GM18870 (cell line): ENCODE data around the gene ISL1.

ENCODE experiments used
- ATAC-seq: cut with Tn5 transposase; IDR thresholded peaks from one replicate; pipeline ENCODE4 v1.9.1; 2021; ENCODE audit warnings: moderate library complexity; ENCODE audit not compliant: unreplicated experiment

ISL1 gene

GRCh38 chr5:51383131-51384121 is at the start of gene ISL1:
ISL1 (plus strand) TSS chr5:51383448; CDS start chr5:51383672, 224 bp downstream.
- ATAC-seq: no peak

DNA sequence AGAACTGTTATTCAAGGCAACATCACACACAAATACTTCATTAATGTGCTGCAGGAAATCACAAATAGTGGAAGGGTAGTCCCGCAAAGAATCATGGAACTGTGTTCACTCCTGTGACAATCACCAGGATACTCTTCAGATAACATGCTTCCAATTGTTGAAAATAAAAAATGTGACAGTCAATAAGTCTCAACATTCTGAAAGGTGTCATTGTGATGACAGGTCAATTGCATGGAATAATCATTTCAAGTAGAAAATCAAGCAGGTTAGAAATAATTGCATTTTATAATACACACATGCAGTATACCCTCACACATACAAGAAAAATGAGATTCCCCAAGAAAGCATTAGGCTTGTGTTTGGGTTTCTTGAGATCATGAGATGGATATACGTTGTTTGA is 46.4 kb upstream of the ISL1 start:
- no peak for ATAC-seq

- no peak for ATAC-seq
These were observed 38.1 kb upstream of the ISL1 start for GRCh38 chr5:51345106-51345505.

DNA sequence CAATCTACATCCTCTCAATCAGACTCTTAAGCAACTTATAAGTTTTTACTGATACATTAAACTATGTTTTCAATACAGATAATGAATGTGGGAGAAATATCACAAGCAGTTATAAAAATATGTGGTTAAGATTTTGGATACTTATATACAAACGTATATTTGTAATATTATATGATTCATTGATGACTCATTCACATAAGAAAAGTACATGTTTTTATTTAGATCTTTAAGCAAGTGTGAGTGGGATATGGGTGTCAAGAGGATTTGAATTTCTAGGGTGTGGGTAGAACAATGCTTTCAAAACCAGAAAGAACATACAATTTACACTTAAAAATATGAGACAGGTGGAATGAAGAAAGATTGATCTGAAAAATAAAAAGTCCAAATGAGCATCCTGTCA is 36.1 kb upstream of the ISL1 start:
- ATAC-seq: no peak

GRCh38 chr5:51347704-51348103 is 35.5 kb upstream of the ISL1 start:
- ATAC-seq: no peak

GRCh38 chr5:51371052-51371451 is 12.2 kb upstream of the ISL1 start:
- ATAC-seq: no peak

- ATAC-seq: no peak
These were observed 9.2 kb upstream of the ISL1 start for GRCh38 chr5:51373880-51374523.

GRCh38 chr5:51375084-51375483 is 8.2 kb upstream of the ISL1 start:
- no peak for ATAC-seq

DNA sequence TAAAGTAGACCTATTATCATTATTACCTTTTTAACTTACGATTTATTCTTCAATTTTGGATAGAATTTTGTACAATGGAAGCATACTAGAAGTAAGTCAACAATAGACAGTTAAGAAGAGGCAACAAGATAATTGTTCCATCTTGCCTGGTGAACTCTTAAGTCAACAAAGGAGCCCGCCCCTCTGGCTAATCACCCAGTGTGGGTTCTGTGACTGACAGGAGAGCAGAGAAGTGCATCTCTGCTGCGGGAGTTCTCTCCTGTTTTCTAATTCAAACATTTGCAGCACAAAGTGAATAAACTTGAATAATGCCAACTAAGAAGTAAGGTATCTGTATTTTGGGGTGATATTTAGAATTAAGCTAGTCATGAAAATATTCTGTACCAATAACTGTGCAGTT is 6.7 kb upstream of the ISL1 start:
- no peak for ATAC-seq

- ATAC-seq: no peak
These were observed 5.8 kb upstream of the ISL1 start for GRCh38 chr5:51377151-51378060.

DNA sequence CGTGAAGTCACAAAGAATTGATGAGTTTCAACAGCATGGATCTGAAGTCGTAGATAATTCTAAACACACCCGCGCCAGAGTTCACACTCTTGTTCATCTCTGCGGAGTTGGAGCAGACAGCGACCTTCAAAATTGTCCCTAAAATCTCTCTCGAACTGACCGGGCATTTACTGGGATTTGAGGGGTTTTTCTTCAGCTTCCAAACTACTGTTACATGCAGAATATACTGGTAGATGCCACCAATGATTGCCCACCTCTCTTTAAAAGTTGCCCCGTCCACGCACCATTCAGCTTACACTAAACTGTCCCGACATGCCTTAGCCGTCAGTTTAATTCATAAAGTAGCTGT is 5.2 kb upstream of the ISL1 start:
- ATAC-seq: no peak

DNA sequence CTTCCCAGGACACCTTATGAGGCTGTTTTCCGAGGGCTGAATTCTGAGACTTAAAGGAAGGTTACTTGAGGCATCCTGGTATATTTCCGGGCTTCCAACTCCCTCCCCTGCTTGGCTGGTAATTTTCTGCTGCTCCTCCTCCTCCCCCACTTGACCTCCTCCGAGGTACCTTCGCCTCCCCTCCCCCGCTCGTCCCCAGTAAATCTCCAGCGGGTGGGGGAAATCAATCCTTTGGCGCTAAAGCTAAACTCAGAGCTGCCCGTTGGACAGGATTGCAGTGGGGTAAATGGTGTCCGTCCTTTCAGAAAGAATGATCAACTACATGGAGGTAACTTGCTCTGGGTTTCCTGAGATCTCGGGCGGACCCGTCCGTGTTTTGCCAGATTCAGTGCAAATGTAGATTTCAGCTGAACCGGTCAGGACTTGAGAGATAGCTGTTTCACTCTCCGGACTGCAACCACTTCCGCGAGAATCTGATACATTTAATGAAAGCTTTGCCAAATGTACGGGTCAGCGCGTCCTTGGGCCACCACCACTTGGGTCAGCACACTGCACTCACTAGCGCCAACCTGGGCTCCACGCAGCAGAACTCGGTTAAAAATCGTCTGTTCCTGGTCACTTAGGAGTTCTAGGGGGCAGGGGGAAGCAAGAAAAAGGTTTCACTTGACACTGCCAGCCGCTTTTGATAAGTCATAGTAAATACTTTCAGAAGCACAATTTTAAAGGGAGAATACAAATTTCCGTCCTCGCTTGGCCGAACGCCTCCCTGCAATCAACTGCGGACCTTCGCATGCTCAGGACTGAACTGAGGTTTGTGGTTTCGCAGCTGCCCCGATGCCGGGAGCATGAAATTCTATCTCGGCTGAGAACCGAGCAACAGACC is 4.6 kb upstream of the ISL1 start:
- no peak for ATAC-seq

- ATAC-seq: no peak
These were observed 3.9 kb upstream of the ISL1 start for GRCh38 chr5:51379331-51379700.

DNA sequence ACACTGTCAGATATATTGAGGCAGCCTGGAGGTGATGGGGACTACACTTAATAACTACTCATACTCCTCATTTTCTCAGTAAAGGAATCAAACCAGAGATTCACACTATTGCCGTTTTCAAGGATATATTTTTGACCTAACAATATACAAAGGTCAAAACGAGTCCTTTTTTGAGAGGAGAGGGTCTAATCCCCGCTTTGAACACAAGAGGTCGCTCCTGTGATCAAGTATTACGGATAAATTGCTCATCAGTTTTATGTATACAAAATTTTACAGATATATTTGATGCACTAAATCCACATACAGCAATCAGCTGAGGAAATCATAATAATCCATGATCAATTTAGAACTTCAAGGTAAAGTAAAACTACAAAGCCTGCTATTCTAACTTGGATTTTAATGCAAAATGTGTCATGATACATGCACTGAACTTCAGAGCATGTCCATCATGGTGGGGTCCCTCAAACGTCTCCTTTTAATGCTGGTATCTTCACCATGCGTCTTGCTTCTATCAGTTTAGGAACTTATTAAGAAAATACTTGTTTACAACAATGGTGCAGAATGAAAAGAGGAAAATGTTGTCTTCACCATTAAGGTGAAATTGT is 2.5 kb upstream of the ISL1 start:
- no peak for ATAC-seq

DNA sequence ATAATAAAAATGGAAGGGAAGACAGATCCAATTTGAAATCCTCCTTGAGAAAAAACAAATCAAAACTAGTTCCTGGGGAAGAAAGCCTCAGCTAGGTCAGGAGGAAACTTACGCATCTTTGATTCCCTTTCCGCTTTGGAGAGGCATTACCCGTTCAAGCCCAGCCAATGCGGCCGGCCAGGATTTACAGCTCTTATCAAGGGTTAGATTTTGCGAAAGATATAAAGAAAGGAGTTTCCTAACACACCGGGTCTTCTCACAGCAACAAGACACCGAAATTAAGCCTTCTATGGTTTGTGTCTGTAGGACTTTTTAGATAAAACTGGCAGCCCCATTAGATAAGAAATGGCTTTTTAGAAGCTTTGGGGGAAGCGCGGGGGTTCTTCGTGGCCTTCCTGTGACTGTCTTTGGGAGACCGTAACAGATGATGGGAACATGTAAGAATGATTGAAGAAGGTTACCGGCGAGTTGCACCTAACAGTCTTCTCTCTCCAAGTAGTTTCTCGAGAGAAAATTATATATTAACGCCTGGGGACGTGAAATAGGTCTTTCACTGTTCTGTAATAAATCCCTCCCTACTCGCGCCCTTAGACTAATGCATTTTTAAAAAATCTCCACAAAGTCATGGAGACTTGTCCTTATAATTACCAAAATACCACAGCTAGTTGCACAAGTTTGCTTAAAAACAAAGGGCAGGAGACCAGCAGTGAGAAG is 1.3 kb upstream of the ISL1 start:
- ATAC-seq: no peak

- ATAC-seq: no peak
These were observed 622 bp upstream of the ISL1 start for GRCh38 chr5:51382521-51383130.

DNA sequence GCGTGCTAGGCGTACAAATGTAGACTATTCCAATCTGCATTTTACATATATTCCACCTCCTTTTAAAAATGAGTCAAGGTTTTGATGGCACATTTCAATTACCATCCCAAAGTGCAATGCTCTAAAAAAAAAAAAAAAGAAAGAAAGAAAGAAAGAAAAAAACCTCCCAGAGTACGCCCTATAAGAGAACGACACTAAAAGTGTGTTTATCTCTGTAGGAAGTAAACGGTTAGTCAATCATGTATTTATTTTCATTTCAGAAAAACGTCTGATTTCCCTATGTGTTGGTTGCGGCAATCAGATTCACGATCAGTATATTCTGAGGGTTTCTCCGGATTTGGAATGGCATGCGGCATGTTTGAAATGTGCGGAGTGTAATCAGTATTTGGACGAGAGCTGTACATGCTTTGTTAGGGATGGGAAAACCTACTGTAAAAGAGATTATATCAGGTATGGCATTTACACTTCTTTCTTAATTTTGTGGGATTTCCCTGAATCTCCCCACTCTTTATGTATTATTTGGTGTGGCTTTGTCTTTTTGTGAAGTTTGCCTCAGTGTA is 1.1 kb downstream of the ISL1 start:
- no peak for ATAC-seq

DNA sequence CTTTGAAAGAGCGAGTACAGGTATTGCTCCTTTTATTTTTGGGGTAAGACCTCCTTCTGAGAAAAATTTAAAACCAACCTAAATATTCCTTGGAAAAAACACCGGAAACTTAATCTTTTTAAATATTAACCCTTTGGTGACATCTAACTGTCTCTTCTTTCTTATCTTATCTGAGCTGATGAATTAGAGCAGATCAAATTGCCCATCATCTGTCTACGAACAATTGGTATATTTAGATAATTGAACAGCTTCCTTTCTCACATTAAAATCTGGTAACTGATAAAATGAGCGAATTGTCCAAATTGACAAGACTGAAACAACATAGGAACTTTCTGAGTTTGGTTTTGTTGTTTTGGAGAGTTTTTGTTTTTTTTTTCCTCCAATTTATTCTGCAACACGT is 2.0 kb downstream of the ISL1 start:
- no peak for ATAC-seq
